Measurements from ENCODE around the gene SPRN. TPM values are rescaled to one million over a fixed set of nuclear protein-coding genes. Genes with fewer than 3 reads are reported as not detected.

SPRN gene
- total RNA-seq, 1 donor from 2014 or later: 4.0 TPM

DNA sequence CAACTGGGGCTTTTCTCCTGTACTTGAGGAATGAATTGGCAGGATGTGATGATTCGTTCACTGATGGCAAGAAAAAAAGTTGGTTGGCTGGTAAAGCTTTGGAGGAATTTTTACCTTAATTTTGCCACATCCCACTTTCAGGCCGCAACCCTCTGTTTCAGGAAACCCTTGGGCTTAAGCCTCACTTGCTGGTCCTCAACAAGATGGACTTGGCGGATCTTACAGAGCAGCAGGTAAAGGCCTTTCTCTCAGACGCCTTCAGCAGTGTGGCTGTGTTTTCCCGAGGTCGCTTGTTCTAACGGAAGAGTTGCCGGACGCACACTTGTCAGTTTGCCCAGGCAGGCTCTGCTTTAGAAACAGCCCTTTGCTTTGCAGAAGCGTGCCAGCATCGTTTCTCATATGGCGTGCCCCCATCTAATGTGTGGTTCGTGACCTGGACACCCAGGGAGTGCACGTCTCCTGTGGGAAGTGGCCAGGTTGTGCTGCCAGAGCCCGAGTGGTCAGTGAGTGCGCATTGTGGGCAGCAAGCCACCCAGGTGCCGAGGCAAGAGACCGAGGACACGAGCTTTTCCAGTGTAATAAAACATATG lies 28.3 kb downstream of the SPRN start:
- Histone ChIP-seq H3K79me2 (ENCODE audit: insufficient read depth, low read length) (peaks cover 55% of the 10 kb centered on the region), H3K36me3 (ENCODE audit: insufficient read depth, low read length) (peaks cover 11% of the 10 kb centered on the region), H2AFZ (ENCODE audit: low read depth, low read length) (no peak overlapping the region), H3K27ac (ENCODE audit: low read depth, low read length) (no peak overlapping the region), H3K4me2 (ENCODE audit: low read length) (no peak overlapping the region), H3K9me3 (ENCODE audit: insufficient read depth, low read depth, low read length) (no peaks in the 10 kb centered on the region), H3K9ac (ENCODE audit: low read length) (no peak overlapping the region), H3K27me3 (ENCODE audit: insufficient read depth, low read length) (no peaks in the 10 kb centered on the region), H4K20me1 (ENCODE audit: insufficient read depth, low read length) (peaks cover 7% of the 10 kb centered on the region), H3K4me1 (ENCODE audit: insufficient read depth, low read length) (peaks cover 6% of the 10 kb centered on the region), H3K4me3 (ENCODE audit: insufficient read depth, low read depth, low read length) (no peak overlapping the region)
- FAIRE-seq: no peak
- H3K27me3 Mint-ChIP-seq (ENCODE audit: low read depth, unreplicated experiment): no peaks in the 10 kb centered on the region
- DNase-seq (ENCODE audit: low read depth): no peak
- H3K27ac Mint-ChIP-seq (ENCODE audit: unreplicated experiment): no peak overlapping the region
- no peaks in the 10 kb centered on the region for H3K9me3 Mint-ChIP-seq (ENCODE audit: unreplicated experiment)
- peak overlapping the region; percentile 92 for H3K4me3 Mint-ChIP-seq (ENCODE audit: unreplicated experiment)
- TF ChIP-seq EZH2 (IDR thresholded peaks at IDR 0.05; ENCODE audit: insufficient read depth, low read length): no peak
- TF ChIP-seq, protein P1, sequence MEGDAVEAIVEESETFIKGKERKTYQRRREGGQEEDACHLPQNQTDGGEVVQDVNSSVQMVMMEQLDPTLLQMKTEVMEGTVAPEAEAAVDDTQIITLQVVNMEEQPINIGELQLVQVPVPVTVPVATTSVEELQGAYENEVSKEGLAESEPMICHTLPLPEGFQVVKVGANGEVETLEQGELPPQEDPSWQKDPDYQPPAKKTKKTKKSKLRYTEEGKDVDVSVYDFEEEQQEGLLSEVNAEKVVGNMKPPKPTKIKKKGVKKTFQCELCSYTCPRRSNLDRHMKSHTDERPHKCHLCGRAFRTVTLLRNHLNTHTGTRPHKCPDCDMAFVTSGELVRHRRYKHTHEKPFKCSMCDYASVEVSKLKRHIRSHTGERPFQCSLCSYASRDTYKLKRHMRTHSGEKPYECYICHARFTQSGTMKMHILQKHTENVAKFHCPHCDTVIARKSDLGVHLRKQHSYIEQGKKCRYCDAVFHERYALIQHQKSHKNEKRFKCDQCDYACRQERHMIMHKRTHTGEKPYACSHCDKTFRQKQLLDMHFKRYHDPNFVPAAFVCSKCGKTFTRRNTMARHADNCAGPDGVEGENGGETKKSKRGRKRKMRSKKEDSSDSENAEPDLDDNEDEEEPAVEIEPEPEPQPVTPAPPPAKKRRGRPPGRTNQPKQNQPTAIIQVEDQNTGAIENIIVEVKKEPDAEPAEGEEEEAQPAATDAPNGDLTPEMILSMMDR (IDR thresholded peaks at IDR 0.05; ENCODE audit: insufficient read depth, low read depth, low read length): no peak
- peaks cover 24% of the 10 kb centered on the region for H3K4me1 Mint-ChIP-seq (ENCODE audit: low read depth, unreplicated experiment)
- peaks cover 19% of the 10 kb centered on the region for H3K36me3 Mint-ChIP-seq (ENCODE audit: low read depth, unreplicated experiment)

DNA sequence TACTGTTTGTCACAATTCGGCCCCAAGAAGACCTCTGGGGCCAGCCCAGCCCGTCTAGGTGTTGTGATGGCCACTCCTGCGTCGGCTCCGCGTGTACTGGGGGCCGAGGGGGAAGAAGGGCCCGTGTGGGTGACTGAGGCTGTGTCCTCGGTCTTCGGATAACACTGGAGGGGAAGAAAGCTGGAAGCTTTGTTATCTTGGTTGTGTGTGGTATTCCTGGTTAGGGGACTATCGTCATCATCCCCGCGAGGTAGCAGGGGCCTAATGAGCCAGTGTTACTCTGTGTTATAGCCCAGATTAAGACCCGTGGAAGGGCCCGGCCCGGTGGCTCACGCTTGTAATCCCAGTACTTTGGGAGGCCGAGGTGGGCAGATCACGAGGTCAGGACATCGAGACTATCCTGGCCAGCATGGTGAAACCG lies 29.6 kb downstream of the SPRN start:
- H3K4me2 ChIP-seq (ENCODE audit: low read length): peak overlapping the region; percentile 95
- H3K9me3 ChIP-seq (ENCODE audit: insufficient read depth, low read depth, low read length): no peaks in the 10 kb centered on the region
- no peak for FAIRE-seq
- peaks cover 53% of the 10 kb centered on the region for H3K79me2 ChIP-seq (ENCODE audit: insufficient read depth, low read length)
- H3K27me3 Mint-ChIP-seq (ENCODE audit: low read depth, unreplicated experiment): no peaks in the 10 kb centered on the region
- peak; percentile 14 for DNase-seq (ENCODE audit: low read depth)
- TF ChIP-seq, protein P1 (IDR thresholded peaks at IDR 0.05; ENCODE audit: insufficient read depth, low read depth, low read length): no peak
- TF ChIP-seq EZH2 (IDR thresholded peaks at IDR 0.05; ENCODE audit: insufficient read depth, low read length): no peak
- peaks cover 21% of the 10 kb centered on the region for H3K36me3 Mint-ChIP-seq (ENCODE audit: low read depth, unreplicated experiment)
- H4K20me1 ChIP-seq (ENCODE audit: insufficient read depth, low read length): peaks cover 4% of the 10 kb centered on the region
- peak overlapping the region; percentile 88 for H3K9ac ChIP-seq (ENCODE audit: low read length)
- H3K4me1 ChIP-seq (ENCODE audit: insufficient read depth, low read length): peaks cover 6% of the 10 kb centered on the region
- H3K27me3 ChIP-seq (ENCODE audit: insufficient read depth, low read length): no peaks in the 10 kb centered on the region
- peak overlapping the region; percentile 82 for H2AFZ ChIP-seq (ENCODE audit: low read depth, low read length)
- H3K9me3 Mint-ChIP-seq (ENCODE audit: unreplicated experiment): no peaks in the 10 kb centered on the region
- peak overlapping the region; percentile 83 for H3K4me3 ChIP-seq (ENCODE audit: insufficient read depth, low read depth, low read length)
- H3K27ac ChIP-seq (ENCODE audit: low read depth, low read length): peak overlapping the region; percentile 68
- H3K27ac Mint-ChIP-seq (ENCODE audit: unreplicated experiment): peak overlapping the region; percentile 95
- H3K4me3 Mint-ChIP-seq (ENCODE audit: unreplicated experiment): peak overlapping the region; percentile 92
- H3K4me1 Mint-ChIP-seq (ENCODE audit: low read depth, unreplicated experiment): peaks cover 16% of the 10 kb centered on the region
- peaks cover 10% of the 10 kb centered on the region for H3K36me3 ChIP-seq (ENCODE audit: insufficient read depth, low read length)

DNA sequence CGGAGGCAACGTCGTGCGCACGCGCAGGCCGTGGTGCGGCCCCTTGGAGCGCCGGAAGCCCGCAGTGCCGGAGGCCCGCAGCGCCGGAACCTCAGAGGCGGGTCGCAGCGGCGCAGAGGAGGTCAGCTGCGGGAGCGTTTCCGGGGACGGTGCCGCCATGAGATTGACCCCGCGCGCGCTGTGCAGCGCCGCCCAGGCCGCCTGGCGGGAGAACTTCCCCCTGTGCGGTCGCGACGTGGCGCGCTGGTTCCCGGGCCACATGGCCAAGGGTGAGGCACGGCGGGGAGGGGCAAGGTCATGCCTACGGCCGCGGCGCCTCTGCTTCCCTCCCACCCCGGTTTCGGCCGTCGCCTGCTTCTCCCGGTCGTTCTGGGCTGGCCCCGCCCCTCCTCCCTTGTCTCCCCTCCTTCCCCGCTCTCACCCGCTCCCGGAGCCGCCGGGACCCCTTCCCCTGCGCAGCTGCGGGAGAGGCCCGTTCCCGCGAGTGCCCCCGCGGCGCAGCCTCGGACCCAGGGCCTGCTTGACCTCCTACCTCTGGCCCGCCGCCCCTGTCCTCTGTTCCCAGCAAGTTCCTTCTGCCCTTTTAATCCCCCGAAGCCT lies 30.3 kb downstream of the SPRN start, which contains the start of gene MTG1:
MTG1 (plus strand) TSS at position 94 of the 600 bp plus-strand sequence; CDS start at position 158, 64 bp downstream.
- Histone ChIP-seq H3K4me2 (ENCODE audit: low read length) (peak within 1 kb of the TSS; percentile 95), H3K36me3 (ENCODE audit: insufficient read depth, low read length) (peaks cover 10% of the 10 kb centered on the region), H3K9me3 (ENCODE audit: insufficient read depth, low read depth, low read length) (no peaks in the 10 kb centered on the region), H4K20me1 (ENCODE audit: insufficient read depth, low read length) (peaks cover 4% of the 10 kb centered on the region), H3K4me1 (ENCODE audit: insufficient read depth, low read length) (peaks cover 6% of the 10 kb centered on the region), H3K4me3 (ENCODE audit: insufficient read depth, low read depth, low read length) (peak within 1 kb of the TSS; percentile 83), H3K79me2 (ENCODE audit: insufficient read depth, low read length) (peaks cover 47% of the 10 kb centered on the region), H3K9ac (ENCODE audit: low read length) (peak within 1 kb of the TSS; percentile 88), H3K27ac (ENCODE audit: low read depth, low read length) (peak within 1 kb of the TSS; percentile 68), H2AFZ (ENCODE audit: low read depth, low read length) (peak within 1 kb of the TSS; percentile 82), H3K27me3 (ENCODE audit: insufficient read depth, low read length) (no peaks in the 10 kb centered on the region)
- Mint-ChIP-seq H3K9me3 (ENCODE audit: unreplicated experiment) (no peaks in the 10 kb centered on the region), H3K27ac (ENCODE audit: unreplicated experiment) (peak within 1 kb of the TSS; percentile 95), H3K4me3 (ENCODE audit: unreplicated experiment) (peak within 1 kb of the TSS; percentile 92), H3K27me3 (ENCODE audit: low read depth, unreplicated experiment) (no peaks in the 10 kb centered on the region), H3K36me3 (ENCODE audit: low read depth, unreplicated experiment) (peaks cover 21% of the 10 kb centered on the region), H3K4me1 (ENCODE audit: low read depth, unreplicated experiment) (peaks cover 16% of the 10 kb centered on the region)
- TF ChIP-seq, protein P1 (IDR thresholded peaks at IDR 0.05; ENCODE audit: insufficient read depth, low read depth, low read length): no peak
- no peak for TF ChIP-seq EZH2 (IDR thresholded peaks at IDR 0.05; ENCODE audit: insufficient read depth, low read length)
- FAIRE-seq (no peak), DNase-seq (ENCODE audit: low read depth) (peak; percentile 72)

All from astrocyte (in vitro differentiated cells and primary cell).